ENCODE measurements around the gene IL4. TPM values are rescaled to one million over a fixed set of nuclear protein-coding genes. Genes with fewer than 3 reads are reported as not detected.
A peak's percentile ranks its signal among the peaks of the same experiment; 100 is the strongest.

Gene IL4
- total RNA-seq, 1 experiment from 2014 or later, result not detected

GRCh38 chr5:132667309-132667708 lies 6.5 kb upstream of the IL4 start:
- DNase-seq, result no peak

GRCh38 chr5:132667761-132668705 lies 5.8 kb upstream of the IL4 start:
- Histone ChIP-seq H3K36me3 (no peaks in the 10 kb centered on the region), H3K27me3 (no peaks in the 10 kb centered on the region), H3K9me3 (no peaks in the 10 kb centered on the region; the same call in 1 of the 2 replicates), H3K4me3 (no peak overlapping the region)
- no peak for DNase-seq

More at GRCh38 chr5:132667309-132667708, 6.5 kb upstream of the IL4 start:
- no peaks in the 10 kb centered on the region for H3K27me3 ChIP-seq
- no peaks in the 10 kb centered on the region for H3K36me3 ChIP-seq
- no peaks in the 10 kb centered on the region; the same call in 1 of the 2 replicates for H3K9me3 ChIP-seq
- no peak overlapping the region for H3K4me3 ChIP-seq

- no peak for DNase-seq
- Histone ChIP-seq H3K27me3 (no peaks in the 10 kb centered on the region), H3K4me3 (no peak overlapping the region)
Measured at GRCh38 chr5:132668706-132669454, 4.9 kb upstream of the IL4 start.

DNA sequence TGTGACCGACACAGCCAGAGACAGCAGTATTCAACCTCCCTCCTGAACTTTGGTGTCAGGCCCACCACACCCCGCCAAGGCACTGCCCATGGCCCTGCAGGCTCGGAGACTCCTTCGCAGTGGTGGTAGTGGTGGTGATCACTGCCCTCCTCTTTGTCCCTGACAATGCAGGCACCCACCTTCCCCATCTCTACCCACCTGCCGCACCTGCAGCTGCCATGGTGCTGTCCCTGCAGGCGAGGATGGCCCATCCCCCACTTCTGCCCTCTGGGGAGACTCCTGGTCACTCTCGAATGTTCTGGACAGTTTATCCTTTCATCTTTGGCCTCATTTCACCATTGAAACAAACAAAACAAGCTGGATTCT lies 4.4 kb upstream of the IL4 start:
- Histone ChIP-seq H3K36me3 (no peaks in the 10 kb centered on the region), H3K27me3 (no peaks in the 10 kb centered on the region), H3K4me3 (no peak overlapping the region), H3K9me3 (no peaks in the 10 kb centered on the region; the same call in 1 of the 2 replicates)
- DNase-seq, result no peak

More at GRCh38 chr5:132668706-132669454, 4.9 kb upstream of the IL4 start:
- no peaks in the 10 kb centered on the region for H3K36me3 ChIP-seq
- H3K9me3 ChIP-seq, result no peaks in the 10 kb centered on the region; the same call in 1 of the 2 replicates

DNA sequence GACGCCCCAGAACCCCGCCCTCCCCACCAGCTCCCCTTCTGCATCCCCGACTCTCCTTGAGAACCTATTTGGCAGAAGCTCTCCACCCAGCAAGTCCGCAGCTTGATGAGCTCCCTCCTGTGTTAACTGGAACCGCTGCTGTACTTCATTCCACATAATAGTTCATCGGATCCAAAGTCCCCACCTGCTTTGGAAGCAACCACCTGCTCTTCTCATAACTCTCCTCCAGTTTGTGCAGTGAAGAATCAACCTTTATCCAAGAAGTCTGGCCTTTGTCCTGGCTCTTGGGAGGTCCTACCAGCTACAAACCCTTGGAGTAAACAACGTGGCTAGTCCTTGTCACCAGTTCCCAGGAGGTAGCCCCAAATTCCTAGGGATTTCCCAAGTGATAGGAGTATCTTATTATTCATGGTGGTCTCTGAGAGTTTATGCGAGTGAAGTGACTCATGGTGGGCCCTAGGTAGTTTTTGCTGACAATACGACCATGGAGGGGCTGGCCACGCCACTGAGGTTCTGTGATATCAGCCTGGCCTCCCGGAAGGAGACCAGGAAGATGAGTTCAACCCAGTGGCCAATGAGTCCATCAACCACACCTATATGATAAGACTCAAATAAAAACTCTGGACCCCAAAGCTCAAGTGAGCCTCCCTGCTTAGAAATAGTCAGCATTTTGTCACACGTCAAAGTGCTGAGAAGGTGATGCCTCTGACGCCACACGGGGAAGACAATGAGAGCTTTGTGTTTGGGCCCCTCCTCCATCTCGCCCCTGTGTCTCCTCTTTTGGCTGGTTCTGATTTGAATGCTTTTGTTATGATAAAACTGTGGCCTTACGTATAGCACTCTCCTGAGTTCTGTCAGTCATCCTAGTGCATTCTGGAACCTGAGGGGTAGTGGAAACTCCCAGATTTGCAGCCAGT lies 3.6 kb upstream of the IL4 start:
- DNase-seq, result no peak
- H3K27me3 ChIP-seq, result no peaks in the 10 kb centered on the region
- H3K4me3 ChIP-seq, result no peak overlapping the region
- H3K9me3 ChIP-seq, result no peaks in the 10 kb centered on the region; the same call in 1 of the 2 replicates
- no peaks in the 10 kb centered on the region for H3K36me3 ChIP-seq

DNA sequence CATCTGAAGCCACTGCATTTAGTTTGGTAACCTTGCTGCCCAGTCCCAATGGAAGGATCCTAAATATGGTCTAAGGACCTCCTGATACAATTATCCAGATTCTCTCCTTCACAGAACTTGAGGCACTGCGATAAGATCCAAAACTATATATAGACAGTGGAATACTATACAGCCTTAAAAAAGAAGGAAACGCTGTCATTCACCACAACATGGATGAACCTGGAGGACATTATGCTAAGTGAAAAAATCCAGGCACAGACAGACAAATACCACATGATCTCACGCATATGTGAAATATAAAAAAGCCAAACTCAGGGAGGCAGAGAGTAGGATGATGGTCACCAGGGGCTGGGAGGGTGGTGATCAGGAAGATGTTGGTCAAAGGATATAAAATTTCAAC lies 2.8 kb upstream of the IL4 start:
- no peaks in the 10 kb centered on the region for H3K27me3 ChIP-seq
- H3K36me3 ChIP-seq, result no peaks in the 10 kb centered on the region
- no peaks in the 10 kb centered on the region; the same call in 1 of the 2 replicates for H3K9me3 ChIP-seq
- H3K4me3 ChIP-seq, result no peak overlapping the region
- no peak for DNase-seq

DNA sequence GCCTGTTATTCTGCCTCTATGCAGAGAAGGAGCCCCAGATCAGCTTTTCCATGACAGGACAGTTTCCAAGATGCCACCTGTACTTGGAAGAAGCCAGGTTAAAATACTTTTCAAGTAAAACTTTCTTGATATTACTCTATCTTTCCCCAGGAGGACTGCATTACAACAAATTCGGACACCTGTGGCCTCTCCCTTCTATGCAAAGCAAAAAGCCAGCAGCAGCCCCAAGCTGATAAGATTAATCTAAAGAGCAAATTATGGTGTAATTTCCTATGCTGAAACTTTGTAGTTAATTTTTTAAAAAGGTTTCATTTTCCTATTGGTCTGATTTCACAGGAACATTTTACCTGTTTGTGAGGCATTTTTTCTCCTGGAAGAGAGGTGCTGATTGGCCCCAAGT lies 301 bp upstream of the IL4 start:
- Histone ChIP-seq H3K9me3 (no peaks in the 10 kb centered on the region; the same call in 1 of the 2 replicates), H3K36me3 (no peaks in the 10 kb centered on the region), H3K4me3 (no peak overlapping the region), H3K27me3 (no peaks in the 10 kb centered on the region)
- no peak for DNase-seq

DNA sequence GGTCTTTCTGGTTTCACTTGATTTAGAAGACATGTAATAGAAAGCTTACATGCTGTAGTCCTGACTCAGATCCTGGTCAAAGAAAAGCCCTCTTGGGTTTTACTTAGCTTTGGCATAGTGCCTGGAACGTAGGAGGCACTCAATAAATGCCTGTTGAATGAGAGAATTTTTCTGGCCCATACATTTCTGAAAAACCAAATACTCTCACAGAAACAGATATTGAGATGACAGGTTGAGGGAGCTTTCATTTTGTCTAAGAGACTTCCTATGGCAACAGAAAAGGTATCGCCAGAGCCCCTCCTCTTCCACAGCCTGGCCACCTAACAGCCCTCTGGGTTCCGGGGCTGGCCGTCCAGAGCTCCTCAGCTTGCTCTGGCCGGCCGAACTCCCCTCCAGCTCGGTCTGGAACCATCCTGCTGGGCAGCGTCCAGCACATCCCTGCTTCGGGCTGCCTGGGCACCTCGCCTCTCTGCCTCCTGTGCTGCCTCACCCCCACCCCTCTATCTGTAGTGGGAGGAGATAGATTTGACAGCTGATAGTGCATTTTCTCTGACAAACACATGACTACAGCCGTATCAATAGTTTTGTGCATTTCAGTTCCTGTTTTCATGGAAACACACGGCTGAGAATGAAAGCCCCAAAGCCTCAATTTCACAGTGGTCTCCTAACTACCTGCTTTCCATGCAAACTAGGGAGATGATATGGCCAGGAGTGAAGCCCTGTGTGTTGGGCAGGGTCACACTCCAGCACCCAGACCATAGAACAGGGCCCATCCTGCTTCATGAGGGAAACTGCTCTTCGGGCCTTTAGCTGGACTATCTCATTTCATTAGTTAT lies 1.1 kb downstream of the IL4 start:
- Histone ChIP-seq H3K36me3 (no peaks in the 10 kb centered on the region), H3K4me3 (peak overlapping the region; percentile 37), H3K9me3 (no peaks in the 10 kb centered on the region; the same call in 1 of the 2 replicates), H3K27me3 (no peaks in the 10 kb centered on the region)
- peak; percentile 81 for DNase-seq

GRCh38 chr5:132675936-132676689 lies 2.3 kb downstream of the IL4 start:
- Histone ChIP-seq H3K27me3 (no peaks in the 10 kb centered on the region), H3K4me3 (no peak overlapping the region), H3K9me3 (no peaks in the 10 kb centered on the region; the same call in 1 of the 2 replicates), H3K36me3 (no peaks in the 10 kb centered on the region)
- DNase-seq, result no peak

- peak; percentile 98 for DNase-seq
- H3K27me3 ChIP-seq, result no peaks in the 10 kb centered on the region
- H3K4me3 ChIP-seq, result no peak overlapping the region
- H3K36me3 ChIP-seq, result no peaks in the 10 kb centered on the region
- no peaks in the 10 kb centered on the region for H3K9me3 ChIP-seq
Measured at GRCh38 chr5:132677191-132677590, 3.4 kb downstream of the IL4 start.

DNA sequence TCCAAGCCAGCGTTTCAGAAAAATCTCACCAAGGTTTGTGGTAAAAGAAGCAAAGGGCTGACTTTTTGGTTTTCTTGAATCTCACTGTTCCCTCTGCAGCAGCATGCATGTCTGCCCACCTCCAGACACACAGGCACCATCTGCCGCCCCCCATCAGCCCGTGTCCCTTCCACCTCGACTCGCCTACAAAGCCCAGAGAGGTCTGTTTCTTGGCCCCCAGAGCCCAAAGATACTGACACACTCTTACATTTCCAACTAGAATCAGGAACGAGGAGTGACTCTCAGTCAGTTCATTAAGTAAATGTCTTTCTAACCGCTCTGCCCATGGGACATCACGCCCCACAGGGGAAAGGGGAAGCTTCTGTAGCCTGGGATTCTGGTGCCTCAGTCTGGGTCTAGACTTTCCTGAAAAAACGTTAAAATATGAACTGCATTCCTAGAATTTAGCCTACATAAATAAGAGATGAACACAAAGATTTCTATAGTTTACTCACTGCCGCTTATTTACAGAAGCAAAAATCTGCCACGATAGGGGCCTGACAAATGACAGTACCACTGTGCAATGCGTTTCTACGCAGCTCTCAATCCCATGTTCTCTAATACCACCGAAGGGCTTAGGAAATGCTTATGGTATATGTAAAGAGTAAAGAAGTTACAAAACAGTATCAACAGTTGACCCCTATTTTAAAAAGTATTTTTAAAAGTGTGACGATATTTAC lies 4.1 kb downstream of the IL4 start:
- Histone ChIP-seq H3K4me3 (no peak overlapping the region), H3K27me3 (no peaks in the 10 kb centered on the region), H3K9me3 (no peaks in the 10 kb centered on the region), H3K36me3 (no peaks in the 10 kb centered on the region)
- DNase-seq, result no peak

GRCh38 chr5:132678735-132679134 lies 4.9 kb downstream of the IL4 start:
- Histone ChIP-seq H3K9me3 (no peaks in the 10 kb centered on the region), H3K27me3 (no peaks in the 10 kb centered on the region), H3K36me3 (no peaks in the 10 kb centered on the region), H3K4me3 (no peak overlapping the region)
- DNase-seq, result no peak

DNA sequence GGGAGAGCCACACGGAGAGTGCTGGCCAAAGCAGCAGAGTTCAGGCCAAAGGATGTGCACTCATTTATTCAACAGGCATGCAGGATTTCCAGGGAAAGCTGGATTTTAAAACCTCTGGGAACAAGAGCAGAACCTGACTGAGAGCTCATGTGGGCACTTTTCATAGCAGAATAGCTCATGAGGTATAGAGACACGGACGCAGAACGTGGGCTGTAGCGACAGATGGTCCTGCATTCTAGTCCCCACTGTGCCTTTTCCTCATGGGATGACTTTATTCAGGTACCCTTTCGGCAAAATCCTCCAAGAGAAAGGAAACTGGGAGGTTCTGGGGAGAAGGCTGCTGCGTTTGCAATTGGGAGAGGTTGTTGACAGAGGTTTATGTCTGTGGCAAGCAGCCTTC lies 5.4 kb downstream of the IL4 start:
- Histone ChIP-seq H3K36me3 (no peaks in the 10 kb centered on the region), H3K4me3 (no peak overlapping the region), H3K27me3 (no peaks in the 10 kb centered on the region), H3K9me3 (no peaks in the 10 kb centered on the region)
- DNase-seq, result no peak

DNA sequence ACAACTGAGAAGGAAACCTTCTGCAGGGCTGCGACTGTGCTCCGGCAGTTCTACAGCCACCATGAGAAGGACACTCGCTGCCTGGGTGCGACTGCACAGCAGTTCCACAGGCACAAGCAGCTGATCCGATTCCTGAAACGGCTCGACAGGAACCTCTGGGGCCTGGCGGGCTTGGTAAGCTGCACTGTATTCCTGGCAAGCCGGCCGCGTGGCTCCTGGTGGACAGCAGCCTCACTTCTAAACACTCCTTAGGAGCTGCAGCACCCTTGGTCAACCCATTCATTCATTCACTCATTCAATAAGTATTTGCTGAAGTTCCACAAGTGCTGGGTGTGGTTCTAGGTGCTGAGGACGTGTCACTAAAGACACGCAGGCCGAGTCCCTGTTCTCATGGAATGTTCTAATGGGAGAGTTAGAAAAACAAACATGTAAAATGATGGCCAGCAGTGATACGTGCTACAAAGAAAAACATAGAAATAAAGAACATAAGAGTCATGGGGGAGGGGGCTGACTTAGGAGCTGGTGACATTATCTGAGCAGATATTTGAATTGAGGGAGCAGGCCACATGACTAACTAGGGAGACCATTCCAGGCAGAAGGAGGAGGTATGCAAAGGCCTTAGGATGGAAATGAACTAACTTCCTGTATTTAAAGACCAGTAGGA lies 6.1 kb downstream of the IL4 start:
- no peaks in the 10 kb centered on the region for H3K9me3 ChIP-seq
- H3K36me3 ChIP-seq, result no peaks in the 10 kb centered on the region
- no peaks in the 10 kb centered on the region for H3K27me3 ChIP-seq
- H3K4me3 ChIP-seq, result no peak overlapping the region
- DNase-seq, result no peak
